ENCODE data around the gene FLRT1.

FLRT1 gene

DNA sequence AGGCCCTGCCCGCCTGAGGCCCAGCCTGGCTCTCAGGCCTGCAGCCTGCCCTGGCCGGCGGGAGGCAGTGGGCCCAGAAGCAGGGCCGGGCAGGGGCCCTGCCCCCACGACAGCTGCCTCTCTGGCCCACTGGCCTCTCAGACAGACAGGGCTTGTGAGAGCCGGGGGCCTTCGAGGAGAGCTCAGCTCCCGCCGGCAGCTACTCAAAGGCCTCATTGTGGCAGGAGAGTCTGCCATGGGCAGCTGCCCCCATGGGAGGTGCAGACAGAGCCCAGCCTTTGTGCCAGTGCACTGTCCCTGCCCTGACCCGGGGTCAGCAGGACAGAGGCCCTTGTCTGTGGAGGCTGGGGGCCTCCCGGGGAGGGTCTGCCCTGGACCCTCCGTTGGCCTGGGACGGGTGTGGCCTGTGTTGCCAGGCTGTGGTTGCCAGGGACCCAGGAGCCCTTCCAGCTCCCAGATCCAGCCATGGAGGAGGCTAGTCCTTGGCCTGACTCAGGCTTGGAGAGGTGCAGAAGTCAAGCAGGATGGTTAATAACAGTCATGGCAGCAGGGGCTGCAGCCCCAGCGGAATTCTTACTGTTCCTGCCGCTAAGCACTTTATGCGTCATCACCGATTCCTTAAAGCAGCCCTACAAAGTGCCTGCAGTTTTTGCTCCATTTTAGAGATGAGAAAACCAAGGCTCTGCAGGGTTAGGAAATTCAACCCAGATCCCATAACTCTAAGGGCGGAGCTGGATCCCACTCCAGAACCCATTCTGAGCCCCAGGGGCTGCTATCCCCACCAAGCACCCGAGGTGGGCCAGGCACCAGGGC, 12.5 kb downstream of the FLRT1 start:
- no peak for DNase-seq

- no peak for DNase-seq
Measured at GRCh38 chr11:64049509-64049908, 13.8 kb downstream of the FLRT1 start.

- no peak for DNase-seq
Measured at GRCh38 chr11:64051297-64051696, 15.6 kb downstream of the FLRT1 start.

DNA sequence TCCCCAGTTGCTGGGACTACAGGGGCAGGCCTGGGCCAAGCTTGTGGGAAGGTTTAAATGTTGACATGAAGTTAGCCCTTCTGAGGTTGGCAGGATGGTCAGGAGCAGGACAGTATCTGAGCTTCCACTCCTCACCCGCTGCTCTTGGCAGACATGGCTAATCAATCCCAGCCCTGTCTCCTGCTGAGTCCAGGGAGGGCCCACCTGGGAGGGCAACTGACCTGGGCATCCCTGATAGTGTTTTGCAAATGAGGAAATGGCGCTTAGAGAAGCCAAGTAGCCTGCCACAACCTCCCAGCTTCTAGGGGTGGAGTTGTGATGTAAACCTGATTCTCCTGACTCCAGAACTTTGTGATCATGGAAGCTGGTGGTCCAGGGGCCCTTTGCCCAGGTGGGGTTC, 16.7 kb downstream of the FLRT1 start:
- no peak for DNase-seq

- DNase-seq = no peak
Measured at GRCh38 chr11:64052938-64053622, 17.3 kb downstream of the FLRT1 start.

DNA sequence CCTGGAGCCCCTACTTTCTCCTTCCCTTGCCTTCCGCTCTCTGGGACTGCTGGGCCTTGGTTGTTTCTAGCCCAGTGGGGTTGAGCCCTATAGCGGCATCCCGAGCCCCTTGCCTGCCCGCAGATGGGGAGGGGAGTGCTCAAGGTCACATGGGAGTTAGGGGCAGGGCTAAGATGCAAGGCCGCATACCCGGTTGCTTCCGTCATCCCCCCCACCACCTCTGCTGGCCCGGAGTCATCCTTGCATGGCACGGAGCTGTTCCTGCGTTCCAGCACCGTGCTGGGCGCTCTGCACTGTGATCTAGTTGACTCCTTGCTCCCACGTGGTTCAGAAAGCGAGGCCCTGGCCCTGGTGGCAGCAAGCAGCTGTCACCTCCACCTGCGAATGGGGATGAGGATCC, 18.0 kb downstream of the FLRT1 start:
- no peak for DNase-seq

- DNase-seq = no peak
Measured at GRCh38 chr11:64055077-64055476, 19.3 kb downstream of the FLRT1 start.

GRCh38 chr11:64056213-64056785, 20.6 kb downstream of the FLRT1 start:
- DNase-seq = no peak

- DNase-seq = no peak
Measured at GRCh38 chr11:64056861-64057260, 21.1 kb downstream of the FLRT1 start.

GRCh38 chr11:64057890-64058289, 22.2 kb downstream of the FLRT1 start:
- DNase-seq = no peak

- DNase-seq = no peak
Measured at GRCh38 chr11:64058494-64058893, 22.8 kb downstream of the FLRT1 start.

- DNase-seq = no peak
Measured at GRCh38 chr11:64059339-64060140, 23.8 kb downstream of the FLRT1 start.

DNA sequence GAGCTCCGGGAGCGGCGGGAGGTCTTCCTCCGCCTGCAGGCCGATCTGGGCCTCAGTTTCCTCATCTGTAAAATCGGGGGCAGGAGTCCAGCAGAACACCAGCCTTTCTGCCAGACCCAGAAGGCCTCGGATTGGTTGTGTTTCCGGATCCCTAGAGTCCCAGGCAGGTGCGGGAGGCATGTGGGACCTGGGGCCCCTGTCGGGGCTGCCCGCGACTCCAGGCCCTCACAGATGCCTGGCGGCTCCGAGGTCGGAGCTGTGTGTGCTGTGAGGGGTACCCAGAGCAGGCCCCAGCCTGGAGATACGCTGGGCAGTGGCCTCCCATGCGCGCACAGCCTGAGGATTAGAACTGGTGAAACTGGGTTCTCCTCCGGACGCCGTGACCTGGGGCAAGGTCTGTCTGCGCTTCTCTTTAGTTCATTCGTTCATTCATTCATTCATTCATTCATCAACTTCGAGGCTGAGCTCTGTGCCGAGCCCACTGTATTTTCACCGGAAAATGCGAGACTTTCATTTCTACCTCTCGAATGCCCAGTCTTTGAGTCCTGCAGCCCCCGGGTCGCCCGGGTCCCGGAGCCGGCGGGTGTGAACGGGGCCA, 24.6 kb downstream of the FLRT1 start:
- no peak for DNase-seq

GRCh38 chr11:64060861-64061444, 25.2 kb downstream of the FLRT1 start:
- DNase-seq = peak; percentile 30 to 31

- DNase-seq = no peak
Measured at GRCh38 chr11:64062185-64063039, 26.7 kb downstream of the FLRT1 start.

DNA sequence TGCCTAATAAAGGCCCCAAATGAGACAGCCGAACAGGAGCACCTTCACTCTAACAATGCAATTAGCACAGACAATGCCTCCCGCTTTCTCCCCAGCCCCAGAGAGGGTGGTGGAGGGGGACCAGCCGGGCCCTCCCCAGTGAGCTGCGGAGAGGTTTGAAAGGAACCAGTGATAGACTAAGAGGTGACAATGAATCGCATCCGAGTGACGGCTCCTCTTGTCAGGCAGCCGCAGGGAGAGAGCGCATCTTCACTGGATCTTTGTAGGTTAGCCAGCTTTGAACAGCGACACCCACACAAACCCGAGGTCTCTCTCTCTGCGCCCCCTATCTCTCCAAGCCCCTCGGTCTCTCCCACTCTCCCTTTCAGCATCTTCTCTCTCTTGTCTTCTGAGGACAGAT, 28.0 kb downstream of the FLRT1 start:
- no peak for DNase-seq

DNA sequence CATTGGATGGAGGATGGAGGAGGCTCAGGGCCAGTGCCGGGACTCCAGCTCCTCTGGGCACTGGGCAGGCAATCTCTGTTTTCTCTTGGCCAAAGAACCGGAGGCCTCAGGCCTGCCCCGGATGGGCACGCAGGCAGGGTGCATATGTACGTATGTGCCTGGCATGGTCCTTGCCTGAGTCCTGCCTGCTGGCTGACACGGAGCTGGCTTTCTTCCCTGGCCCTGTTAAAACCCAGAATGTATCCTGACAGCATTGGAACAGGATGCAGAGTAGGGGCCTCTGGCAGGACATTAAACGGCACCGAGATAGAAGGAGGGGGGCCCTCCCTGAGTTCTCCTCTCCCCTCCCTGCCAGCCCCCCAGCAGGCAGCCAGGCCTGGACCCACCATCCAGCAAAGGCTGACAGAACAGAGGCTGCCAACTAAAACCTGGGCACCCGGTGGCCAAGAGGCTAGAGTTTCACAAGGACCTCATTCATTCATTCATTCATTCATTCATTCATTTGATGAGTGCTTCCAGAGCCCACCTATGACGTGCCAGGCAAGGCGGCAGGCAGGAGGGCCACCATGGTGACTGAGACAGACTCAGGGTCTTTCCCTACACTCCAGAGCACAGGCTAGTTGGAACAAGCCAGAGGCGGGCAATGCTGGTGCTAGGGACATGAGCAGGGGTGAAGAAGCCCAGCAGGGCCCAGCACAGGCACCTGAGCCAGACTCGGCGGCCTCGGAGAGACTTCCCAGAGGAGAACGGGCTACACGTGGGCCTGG, 28.8 kb downstream of the FLRT1 start:
- no peak for DNase-seq

DNA sequence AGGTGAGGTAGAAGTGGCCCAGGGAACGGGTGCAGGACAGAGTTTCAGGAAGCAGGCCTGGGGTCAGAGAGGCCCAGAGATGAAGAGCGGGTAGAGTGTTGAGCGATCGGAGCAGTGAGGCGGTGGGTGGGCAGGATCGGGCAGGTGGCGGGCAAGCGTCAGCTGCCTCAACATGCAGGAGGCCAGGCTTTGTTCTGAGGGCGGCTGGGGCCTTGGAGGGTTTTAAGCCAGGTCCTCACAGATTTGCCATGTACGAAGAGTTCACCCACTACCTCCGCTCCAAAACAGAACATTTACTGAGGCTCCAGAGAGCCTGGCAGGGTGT, 29.4 kb downstream of the FLRT1 start:
- no peak for DNase-seq

- DNase-seq = no peak
Measured at GRCh38 chr11:64065712-64066111, 30.0 kb downstream of the FLRT1 start.

GRCh38 chr11:64067230-64067993, 31.7 kb downstream of the FLRT1 start:
- no peak for DNase-seq

All from activated CD4-positive, alpha-beta T cell treated with anti-CD3 and anti-CD28 coated beads, Interleukin-2, amount 50 U/mL, for 4 hours (primary cell).